ENCODE results near the gene GRB10.

GRCh38 chr7:50696810-50697582 is 85.7 kb downstream of the GRB10 start:
- TF ChIP-seq, protein P1, sequence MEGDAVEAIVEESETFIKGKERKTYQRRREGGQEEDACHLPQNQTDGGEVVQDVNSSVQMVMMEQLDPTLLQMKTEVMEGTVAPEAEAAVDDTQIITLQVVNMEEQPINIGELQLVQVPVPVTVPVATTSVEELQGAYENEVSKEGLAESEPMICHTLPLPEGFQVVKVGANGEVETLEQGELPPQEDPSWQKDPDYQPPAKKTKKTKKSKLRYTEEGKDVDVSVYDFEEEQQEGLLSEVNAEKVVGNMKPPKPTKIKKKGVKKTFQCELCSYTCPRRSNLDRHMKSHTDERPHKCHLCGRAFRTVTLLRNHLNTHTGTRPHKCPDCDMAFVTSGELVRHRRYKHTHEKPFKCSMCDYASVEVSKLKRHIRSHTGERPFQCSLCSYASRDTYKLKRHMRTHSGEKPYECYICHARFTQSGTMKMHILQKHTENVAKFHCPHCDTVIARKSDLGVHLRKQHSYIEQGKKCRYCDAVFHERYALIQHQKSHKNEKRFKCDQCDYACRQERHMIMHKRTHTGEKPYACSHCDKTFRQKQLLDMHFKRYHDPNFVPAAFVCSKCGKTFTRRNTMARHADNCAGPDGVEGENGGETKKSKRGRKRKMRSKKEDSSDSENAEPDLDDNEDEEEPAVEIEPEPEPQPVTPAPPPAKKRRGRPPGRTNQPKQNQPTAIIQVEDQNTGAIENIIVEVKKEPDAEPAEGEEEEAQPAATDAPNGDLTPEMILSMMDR (conservative IDR thresholded peaks at IDR 0.05), result peak; percentile 76
- TF ChIP-seq EZH2 (IDR thresholded peaks at IDR 0.05; ENCODE audit: low read depth), result no peak
